Measurements from ENCODE around the gene NR6A1.

- TF ChIP-seq POLR2A (IDR thresholded peaks at IDR 0.05; ENCODE audit: low read length) (no peak), GATA1 (IDR thresholded peaks at IDR 0.05; ENCODE audit: low read depth, low read length) (no peak)
Measured at GRCh38 chr9:124696101-124696500, 75.0 kb downstream of the NR6A1 start.
